HUES6 (cell line): Measurements from ENCODE around the gene CTNND2.

Source experiments
- H3K27ac ChIP-seq: 2 replicates; pipeline ENCODE4 v1.7.0; 2013; ENCODE audit warnings: low read depth, mild to moderate bottlenecking, low read length, inconsistent platforms
- H3K27me3 ChIP-seq: 2 replicates; pipeline ENCODE4 v1.6.1; 2013; ENCODE audit warnings: low read length; ENCODE audit not compliant: control insufficient read depth, insufficient read depth
- H3K36me3 ChIP-seq: 2 replicates; pipeline ENCODE4 v1.6.1; 2013; ENCODE audit warnings: low read length; ENCODE audit not compliant: control insufficient read depth, insufficient read depth
- H3K4me1 ChIP-seq: 2 replicates; pipeline ENCODE4 v1.6.1; 2013; ENCODE audit warnings: low read length; ENCODE audit not compliant: control insufficient read depth, insufficient read depth
- H3K4me3 ChIP-seq: 2 replicates; pipeline ENCODE4 v1.5.1; 2013; ENCODE audit warnings: low read depth, low read length
- H3K9ac ChIP-seq: one replicate; pipeline ENCODE4 v1.6.1; 2013; ENCODE audit warnings: mild to moderate bottlenecking, low read length
- H3K9me3 ChIP-seq: 2 replicates; pipeline ENCODE4 v1.6.1; 2013; ENCODE audit warnings: low read depth, low read length; ENCODE audit not compliant: control insufficient read depth, insufficient read depth

CTNND2 gene

GRCh38 chr5:11234501-11234911 is 669.7 kb downstream of the CTNND2 start:
- H3K27ac ChIP-seq, result no peak overlapping the region
- no peaks in the 10 kb centered on the region for H3K4me1 ChIP-seq
- H3K9me3 ChIP-seq, result peaks cover 18% of the 10 kb centered on the region; the same call in 1 of the 2 replicates
- no peaks in the 10 kb centered on the region for H3K27me3 ChIP-seq
- H3K36me3 ChIP-seq, result no peaks in the 10 kb centered on the region
- H3K9ac ChIP-seq, result no peak overlapping the region
- H3K4me3 ChIP-seq, result no peak overlapping the region

- Histone ChIP-seq H3K9ac (no peak overlapping the region), H3K27me3 (no peaks in the 10 kb centered on the region), H3K4me3 (no peak overlapping the region), H3K9me3 (peaks cover 18% of the 10 kb centered on the region; the same call in 1 of the 2 replicates), H3K27ac (no peak overlapping the region), H3K4me1 (no peaks in the 10 kb centered on the region), H3K36me3 (no peaks in the 10 kb centered on the region)
These were observed 673.4 kb downstream of the CTNND2 start for GRCh38 chr5:11230890-11231289.

- Histone ChIP-seq H3K9ac (no peak overlapping the region), H3K4me1 (no peaks in the 10 kb centered on the region), H3K9me3 (peaks cover 12% of the 10 kb centered on the region; the same call in 1 of the 2 replicates), H3K27ac (no peak overlapping the region), H3K36me3 (no peaks in the 10 kb centered on the region), H3K27me3 (no peaks in the 10 kb centered on the region), H3K4me3 (no peak overlapping the region)
These were observed 677.2 kb downstream of the CTNND2 start for GRCh38 chr5:11227064-11227463.

GRCh38 chr5:11224436-11225187 is 679.6 kb downstream of the CTNND2 start:
- Histone ChIP-seq H3K4me3 (no peak overlapping the region), H3K27ac (no peak overlapping the region), H3K9me3 (no peaks in the 10 kb centered on the region), H3K27me3 (no peaks in the 10 kb centered on the region), H3K36me3 (no peaks in the 10 kb centered on the region), H3K9ac (no peak overlapping the region), H3K4me1 (no peaks in the 10 kb centered on the region)

- no peaks in the 10 kb centered on the region for H3K4me1 ChIP-seq
These were observed 682.1 kb downstream of the CTNND2 start for GRCh38 chr5:11222169-11222568.

GRCh38 chr5:11214864-11215644 is 689.2 kb downstream of the CTNND2 start:
- Histone ChIP-seq H3K27ac (no peak overlapping the region), H3K9ac (no peak overlapping the region)

More at GRCh38 chr5:11222169-11222568, 682.1 kb downstream of the CTNND2 start:
- H3K9me3 ChIP-seq, result no peaks in the 10 kb centered on the region
- H3K27me3 ChIP-seq, result no peaks in the 10 kb centered on the region
- no peaks in the 10 kb centered on the region for H3K36me3 ChIP-seq
- H3K9ac ChIP-seq, result no peak overlapping the region
- no peak overlapping the region for H3K4me3 ChIP-seq
- no peak overlapping the region for H3K27ac ChIP-seq

GRCh38 chr5:11212706-11213105 is 691.5 kb downstream of the CTNND2 start:
- Histone ChIP-seq H3K4me1 (no peaks in the 10 kb centered on the region), H3K27ac (no peak overlapping the region), H3K27me3 (no peaks in the 10 kb centered on the region), H3K36me3 (no peaks in the 10 kb centered on the region), H3K9ac (no peak overlapping the region), H3K9me3 (no peaks in the 10 kb centered on the region), H3K4me3 (no peak overlapping the region)

More at GRCh38 chr5:11214864-11215644, 689.2 kb downstream of the CTNND2 start:
- H3K9me3 ChIP-seq, result no peaks in the 10 kb centered on the region
- H3K4me3 ChIP-seq, result no peak overlapping the region
- H3K27me3 ChIP-seq, result no peaks in the 10 kb centered on the region
- no peaks in the 10 kb centered on the region for H3K36me3 ChIP-seq
- no peaks in the 10 kb centered on the region for H3K4me1 ChIP-seq

GRCh38 chr5:11197726-11198125 is 706.5 kb downstream of the CTNND2 start:
- H3K9me3 ChIP-seq, result no peaks in the 10 kb centered on the region
- H3K4me3 ChIP-seq, result no peak overlapping the region
- no peaks in the 10 kb centered on the region for H3K4me1 ChIP-seq
- no peaks in the 10 kb centered on the region for H3K36me3 ChIP-seq
- H3K27me3 ChIP-seq, result no peaks in the 10 kb centered on the region
- no peak overlapping the region for H3K27ac ChIP-seq
- no peak overlapping the region for H3K9ac ChIP-seq

GRCh38 chr5:11191673-11192072 is 712.6 kb downstream of the CTNND2 start:
- H3K9ac ChIP-seq, result no peak overlapping the region
- H3K4me1 ChIP-seq, result no peaks in the 10 kb centered on the region
- no peak overlapping the region for H3K4me3 ChIP-seq
- no peaks in the 10 kb centered on the region for H3K27me3 ChIP-seq
- no peak overlapping the region for H3K27ac ChIP-seq
- no peaks in the 10 kb centered on the region for H3K9me3 ChIP-seq
- no peaks in the 10 kb centered on the region for H3K36me3 ChIP-seq

- no peaks in the 10 kb centered on the region for H3K4me1 ChIP-seq
- no peaks in the 10 kb centered on the region for H3K9me3 ChIP-seq
- no peak overlapping the region for H3K4me3 ChIP-seq
- no peak overlapping the region for H3K9ac ChIP-seq
- H3K36me3 ChIP-seq, result no peaks in the 10 kb centered on the region
- H3K27ac ChIP-seq, result no peak overlapping the region
- H3K27me3 ChIP-seq, result no peaks in the 10 kb centered on the region
These were observed 721.7 kb downstream of the CTNND2 start for GRCh38 chr5:11182441-11183080.

GRCh38 chr5:11181940-11182339 is 722.3 kb downstream of the CTNND2 start:
- Histone ChIP-seq H3K27me3 (no peaks in the 10 kb centered on the region), H3K27ac (no peak overlapping the region), H3K36me3 (no peaks in the 10 kb centered on the region), H3K9me3 (no peaks in the 10 kb centered on the region), H3K9ac (no peak overlapping the region), H3K4me3 (no peak overlapping the region), H3K4me1 (no peaks in the 10 kb centered on the region)
